Fibroblast of the conjunctiva (primary cell): ENCODE results near the gene RALA.

Experiments used
- DNase-seq: peaks from one replicate; pipeline ENCODE4 v3.0.0-alpha.2; 2010; ENCODE audit warnings: low read depth

RALA gene, protein sequence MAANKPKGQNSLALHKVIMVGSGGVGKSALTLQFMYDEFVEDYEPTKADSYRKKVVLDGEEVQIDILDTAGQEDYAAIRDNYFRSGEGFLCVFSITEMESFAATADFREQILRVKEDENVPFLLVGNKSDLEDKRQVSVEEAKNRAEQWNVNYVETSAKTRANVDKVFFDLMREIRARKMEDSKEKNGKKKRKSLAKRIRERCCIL

DNA sequence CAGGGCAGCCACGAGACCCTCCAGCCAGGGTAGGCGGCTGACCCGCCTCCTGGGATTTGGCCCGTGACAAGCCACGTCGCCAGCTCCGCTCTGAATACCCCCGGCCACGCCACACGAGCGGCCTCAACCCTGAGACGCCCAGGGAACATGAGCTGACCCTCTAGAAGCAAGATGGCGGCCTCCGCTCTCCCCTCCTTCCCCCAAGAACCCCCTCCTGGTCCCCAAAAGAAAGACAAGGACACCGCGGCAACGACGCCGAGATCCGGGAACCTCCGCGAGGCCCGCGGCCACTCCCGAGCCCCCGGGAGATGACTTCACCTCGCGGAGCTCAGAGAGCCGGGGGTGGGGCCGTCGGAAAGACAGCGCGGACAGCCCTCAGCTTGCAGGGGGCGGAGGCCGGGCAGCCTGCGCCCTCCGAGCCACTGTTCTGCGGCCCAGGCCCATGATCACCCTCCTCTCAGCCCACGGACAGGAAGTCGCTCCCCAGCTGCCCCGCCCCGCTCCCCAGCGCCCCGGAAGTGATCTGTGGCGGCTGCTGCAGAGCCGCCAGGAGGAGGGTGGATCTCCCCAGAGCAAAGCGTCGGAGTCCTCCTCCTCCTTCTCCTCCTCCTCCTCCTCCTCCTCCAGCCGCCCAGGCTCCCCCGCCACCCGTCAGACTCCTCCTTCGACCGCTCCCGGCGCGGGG is at the start of gene RALA:
Gene RALA, plus strand, starts transcription at position 526 of the 685 bp plus-strand sequence. CDS start 63,096 bp downstream, outside the sequence.
- DNase-seq: peak; percentile 94

DNA sequence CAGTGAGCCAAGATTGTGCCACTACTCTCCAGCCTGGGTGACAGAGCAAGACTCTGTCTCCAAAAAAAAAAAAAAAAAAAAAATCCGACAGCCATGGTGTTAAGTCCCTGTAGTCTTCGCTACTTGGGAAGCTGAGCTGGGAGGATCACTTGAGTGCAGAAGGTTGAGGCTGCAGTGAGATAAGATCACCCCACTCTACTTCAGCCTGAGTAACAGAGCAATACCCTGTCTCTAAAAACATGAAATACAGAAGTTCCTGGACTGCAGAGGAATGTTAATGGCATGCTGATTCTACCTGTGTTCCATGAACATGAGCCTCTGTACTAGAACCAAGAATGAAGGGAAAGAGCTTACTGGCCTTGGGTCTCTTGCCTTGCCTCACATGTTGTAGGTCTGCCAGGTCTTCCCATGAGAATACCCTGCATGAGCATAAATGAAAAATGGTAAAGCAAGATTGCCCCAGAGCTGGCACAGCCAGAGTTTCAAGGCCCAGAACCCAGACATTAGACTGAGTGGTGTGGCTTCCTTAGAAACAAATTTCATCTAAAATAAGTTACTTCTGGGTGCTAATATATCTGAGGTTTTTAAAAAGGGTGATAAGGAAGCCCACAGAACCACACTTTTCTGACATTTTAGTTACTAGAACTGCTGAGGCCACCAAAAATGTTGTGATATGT is 48.6 kb upstream of the RALA start:
- no peak for DNase-seq

DNA sequence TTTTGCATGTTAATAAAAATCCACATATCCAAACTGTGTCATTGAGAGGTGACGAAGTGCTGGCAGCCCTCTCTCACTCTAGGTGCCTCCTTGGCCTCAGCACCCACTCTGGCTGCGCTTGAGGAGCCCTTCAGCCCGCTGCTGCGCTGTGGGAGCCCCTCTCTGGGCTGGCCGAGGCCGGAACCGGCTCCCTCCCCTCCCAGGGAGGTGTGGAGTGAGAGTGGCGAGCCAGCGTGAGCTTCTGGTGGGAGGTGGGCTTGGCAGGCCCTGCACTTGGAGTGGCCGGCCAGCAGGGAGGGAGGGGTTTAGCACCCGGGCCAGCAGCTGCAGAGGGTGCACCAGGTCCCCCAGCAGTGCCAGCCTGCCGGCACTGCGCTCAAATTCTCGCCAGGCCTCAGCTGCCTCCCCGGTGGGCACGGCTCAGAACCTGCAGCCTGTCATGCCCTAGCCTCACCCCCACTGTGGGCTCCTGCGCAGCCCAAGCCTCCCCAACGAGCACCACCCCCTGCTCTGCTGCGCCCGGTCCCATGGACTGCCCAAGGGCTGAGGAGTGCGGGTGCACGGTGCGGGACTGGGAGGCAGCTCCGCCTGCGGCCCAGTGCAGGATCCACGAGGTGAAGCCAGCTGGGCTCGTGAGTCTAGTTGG is 46.0 kb upstream of the RALA start:
- DNase-seq: no peak

DNA sequence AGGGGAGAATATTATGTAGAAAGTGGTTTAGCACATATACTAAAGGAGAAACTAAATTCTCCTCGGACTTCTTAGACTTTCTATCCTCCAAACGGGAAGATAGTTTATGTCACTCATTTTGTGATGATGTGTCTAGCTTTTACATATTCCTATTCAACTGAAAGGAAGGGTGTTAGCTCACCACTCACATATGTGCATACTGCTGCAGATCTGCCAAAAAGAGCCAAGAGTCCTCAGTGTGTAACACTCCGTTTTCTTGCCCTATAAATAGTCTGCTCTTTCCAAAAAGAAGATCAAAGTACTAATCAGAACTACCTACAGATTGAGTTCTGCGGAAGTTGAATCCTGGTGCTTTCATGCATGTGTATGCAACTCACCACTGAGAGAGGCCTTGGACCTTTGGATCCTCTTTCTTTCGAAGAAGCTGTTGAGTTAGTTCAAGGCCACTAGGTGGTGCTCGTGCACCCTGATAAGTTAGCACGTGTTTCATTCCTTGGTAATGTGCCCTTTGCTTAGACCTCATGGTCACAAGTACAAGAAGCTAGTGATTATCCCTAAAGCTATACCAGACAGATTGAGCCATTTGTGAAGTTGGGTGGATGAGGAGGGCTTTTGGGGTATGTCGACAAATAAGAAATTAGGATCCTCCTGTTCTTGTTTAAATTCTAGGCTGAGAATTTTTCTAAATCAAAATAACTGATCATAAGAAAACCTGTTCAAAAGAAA is 43.1 kb upstream of the RALA start:
- peak; percentile 97 for DNase-seq

DNA sequence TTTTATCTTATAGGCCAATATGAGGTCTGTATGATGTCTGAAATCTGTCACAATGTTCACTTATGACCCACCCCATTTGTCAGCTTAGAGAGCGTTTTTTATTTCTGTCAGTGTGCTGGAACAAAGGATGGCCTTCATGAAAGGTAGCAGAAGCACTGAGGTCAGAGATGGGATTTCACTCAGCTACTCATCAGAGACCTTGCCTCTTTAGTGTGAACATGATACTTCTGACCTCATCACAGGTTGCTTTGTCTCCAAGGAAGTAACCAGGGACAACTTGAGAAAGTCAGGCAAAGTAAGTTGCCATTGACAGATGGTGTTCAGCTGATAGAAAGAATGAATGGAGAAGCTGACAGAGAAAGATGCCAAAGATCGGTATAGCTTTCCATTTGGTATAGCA is 40.8 kb upstream of the RALA start:
- no peak for DNase-seq

DNA sequence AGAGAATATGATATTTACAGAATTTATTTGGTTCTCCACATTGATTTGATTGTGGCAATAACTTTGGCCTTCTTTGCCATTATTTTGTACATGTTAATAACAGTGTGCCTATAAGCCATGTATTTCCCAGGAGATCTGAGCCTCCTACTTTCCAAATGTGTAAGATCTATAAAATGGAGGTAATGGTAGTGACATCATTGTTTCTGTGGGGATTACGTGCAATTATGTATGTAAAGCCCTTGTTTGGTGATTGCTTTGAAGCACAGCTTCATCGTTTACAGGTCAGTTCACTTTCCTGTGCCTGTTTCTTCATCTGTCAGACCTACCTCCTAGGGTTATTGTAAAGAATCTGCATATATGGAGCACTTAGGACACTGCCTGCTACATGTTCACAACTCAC is 39.8 kb upstream of the RALA start:
- no peak for DNase-seq

DNA sequence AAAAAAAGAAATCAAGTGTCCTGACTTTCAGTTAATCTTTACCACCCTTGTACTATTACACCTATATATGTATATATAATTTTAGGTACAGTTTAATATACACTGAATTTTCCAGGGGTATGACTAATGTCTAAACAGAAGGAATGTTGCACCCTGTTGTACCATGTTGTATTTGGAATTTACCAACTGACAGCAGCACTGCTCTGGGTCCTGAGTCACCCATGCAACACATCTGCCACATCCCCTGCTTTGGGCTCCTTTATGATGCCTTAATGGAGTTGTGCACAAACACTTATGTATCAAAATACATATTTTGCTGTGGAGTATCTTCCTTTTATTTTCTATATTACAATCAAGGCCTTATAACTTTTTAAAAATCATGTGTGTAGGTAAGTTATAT is 36.0 kb upstream of the RALA start:
- no peak for DNase-seq

DNA sequence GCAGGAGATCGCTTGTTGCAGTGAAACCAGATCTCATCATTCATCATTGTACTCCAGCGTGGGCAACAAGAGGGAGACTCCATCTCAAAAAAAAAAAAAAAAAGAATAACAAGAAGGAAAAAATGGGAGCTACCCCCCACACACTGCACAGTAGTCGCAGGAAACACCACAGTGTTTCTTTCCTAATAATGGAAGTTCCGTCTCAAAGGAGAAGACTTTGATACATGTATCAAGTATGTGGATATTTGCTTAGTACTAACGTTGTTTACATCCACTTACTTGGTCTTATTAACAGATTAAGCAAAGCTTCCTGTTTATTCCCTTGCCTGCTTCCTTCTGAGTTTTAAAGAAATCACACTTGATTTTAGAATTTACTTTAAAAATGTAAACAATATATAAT is 35.0 kb upstream of the RALA start:
- no peak for DNase-seq

DNA sequence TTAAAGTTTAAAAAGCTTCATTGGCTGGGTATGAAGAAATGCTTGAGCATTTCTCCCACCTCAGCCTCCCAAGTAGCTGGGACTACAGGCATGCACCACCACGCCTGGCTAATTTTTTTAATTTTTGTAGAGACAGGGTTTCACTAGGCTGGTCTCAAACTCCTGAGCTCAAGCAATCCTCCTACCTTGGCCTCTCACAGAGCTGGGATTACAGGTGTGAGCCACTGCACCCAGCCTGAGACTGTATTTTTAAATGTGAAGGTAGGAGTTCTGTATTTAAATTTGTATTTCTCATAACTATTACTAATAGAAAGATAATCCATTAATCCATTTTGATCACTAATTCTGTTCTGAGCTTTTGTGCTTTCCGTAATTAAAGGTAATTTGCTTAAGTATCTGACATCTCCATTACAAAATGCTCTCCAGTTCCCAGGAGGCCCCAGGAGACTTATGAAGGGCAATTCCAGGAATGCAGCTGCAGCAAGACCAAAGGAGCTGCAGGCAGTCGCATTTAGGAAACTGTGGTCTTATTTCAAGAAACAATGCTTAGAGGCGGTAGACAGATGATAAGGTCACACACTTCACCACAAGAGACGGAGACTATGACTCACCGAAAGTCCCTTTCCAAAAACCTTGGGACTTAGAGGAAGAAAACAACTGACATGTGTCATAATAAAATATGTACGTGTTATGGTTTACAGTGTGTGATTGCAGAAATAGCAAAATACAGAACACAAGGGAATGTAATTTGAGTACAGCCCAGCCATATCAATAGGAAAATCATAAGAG is 33.9 kb upstream of the RALA start:
- peak; percentile 38 for DNase-seq

DNA sequence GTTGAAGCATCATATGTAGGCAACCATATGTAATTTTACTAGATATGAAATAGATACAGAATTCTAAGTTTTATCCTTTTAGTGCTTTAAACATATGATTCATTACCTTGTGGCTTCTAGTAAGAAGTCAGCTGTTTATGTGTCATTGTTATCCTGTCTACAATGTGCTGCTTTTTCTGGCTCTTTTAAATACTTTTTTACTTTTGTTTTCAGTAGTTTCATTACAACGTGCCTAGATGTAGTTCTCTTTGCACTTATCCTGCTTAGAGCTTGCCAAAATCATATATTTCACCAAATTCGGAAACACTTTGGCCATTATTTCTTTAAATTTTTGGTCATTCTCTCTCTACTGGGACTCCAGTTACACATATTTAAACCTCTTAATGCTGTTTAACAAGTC is 30.8 kb upstream of the RALA start:
- no peak for DNase-seq

DNA sequence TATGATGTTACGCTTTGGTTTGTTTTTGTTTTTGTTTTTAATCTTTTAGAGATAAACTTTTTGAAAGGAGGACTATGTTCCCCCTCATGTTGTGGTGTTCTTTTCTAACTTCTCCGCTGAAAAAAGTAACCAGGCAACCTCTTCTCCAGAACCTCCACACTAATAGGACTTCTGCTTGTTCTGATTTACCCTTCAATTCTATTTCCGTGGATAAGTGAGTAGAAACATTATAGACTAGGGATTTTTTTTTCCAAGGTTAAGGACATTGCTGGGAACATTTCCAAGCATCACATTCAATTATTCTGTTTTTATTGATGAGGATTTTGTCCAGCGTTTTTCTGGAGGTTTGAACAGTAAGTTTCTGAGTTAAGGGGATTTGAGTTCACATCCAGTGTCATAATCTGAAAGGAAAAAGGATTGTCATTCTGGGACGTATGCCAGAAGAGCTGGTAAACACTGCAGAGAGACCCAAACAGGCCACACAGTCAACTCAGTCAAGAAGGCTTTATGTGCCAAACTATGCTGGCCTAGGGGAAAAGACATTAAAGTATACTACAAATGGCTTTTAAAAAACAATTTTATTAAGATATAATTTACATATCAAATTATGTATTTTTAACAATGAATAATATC is 28.3 kb upstream of the RALA start:
- DNase-seq: no peak

DNA sequence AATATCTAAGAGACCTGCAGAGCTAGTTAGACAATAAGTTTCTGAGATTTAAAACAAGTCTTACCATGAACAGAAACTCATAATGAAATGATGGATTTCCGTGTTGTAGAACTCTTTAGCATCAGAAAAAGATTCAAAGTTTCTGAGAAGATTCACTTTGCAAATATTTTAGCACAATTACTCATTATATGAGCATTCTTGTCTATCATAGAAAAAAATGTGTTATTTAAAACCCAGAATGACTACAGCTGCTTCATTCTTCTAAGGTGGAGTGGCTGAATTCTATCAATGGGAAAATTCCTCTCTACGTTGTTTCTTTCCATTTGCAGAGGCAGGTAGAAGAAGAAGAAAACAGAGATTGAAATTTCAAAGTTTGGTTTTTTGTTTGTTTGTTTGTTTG is 21.0 kb upstream of the RALA start:
- DNase-seq: no peak

DNA sequence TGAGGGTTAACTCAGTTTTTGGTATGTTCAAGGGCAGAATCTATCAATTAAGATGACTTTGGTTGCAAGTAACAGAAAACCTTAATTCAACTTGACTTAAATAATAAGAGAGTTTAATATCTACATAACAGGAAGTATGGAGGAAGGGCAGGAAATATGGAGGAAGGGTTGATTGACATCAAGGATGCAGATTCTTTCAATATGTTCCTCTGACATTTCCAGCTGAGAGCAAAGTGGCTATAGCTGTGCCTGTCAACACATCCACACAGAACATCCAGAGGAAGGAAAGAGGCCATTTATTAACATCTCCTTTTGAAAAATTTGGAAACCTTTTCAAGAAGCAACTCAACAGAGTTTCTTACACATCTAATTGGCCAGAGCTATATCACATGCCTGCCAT is 19.4 kb upstream of the RALA start:
- DNase-seq: no peak

DNA sequence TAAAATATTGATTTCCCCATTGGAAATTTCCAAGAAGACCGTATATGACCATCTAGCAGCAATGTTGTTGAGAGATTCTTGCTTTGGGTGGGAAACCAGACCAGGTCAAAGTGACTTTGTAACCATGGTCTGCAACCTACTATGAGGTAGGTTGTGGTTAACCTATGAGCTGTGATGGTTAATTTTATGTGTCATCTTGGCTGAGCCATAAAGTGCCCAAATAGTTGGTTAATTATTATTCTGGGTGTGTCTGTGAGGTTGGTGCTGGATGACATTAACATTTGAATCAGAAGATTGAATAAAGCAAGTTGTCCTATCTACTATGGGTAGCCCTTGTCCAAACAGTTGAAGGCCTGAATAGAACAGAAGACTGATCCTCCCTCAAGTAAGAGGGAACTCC is 18.3 kb upstream of the RALA start:
- no peak for DNase-seq

DNA sequence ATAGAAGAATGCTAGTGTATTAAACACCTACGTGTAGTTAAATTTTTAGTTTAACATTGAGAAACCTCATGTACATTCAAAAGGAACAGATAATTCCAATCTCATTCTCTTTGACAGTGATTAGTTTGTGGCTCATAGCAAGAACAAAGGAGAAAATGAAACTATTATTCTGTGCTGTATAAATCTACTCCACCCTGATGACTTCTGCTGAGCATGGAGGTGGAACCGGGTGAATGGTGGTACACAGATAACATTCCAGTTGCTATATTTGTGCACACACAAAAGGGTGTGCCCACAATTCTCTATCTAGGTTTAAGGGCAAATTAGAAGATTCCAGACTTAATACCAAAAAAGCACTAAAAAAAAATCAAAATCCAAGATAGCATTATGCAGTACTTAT is 17.0 kb upstream of the RALA start:
- no peak for DNase-seq

DNA sequence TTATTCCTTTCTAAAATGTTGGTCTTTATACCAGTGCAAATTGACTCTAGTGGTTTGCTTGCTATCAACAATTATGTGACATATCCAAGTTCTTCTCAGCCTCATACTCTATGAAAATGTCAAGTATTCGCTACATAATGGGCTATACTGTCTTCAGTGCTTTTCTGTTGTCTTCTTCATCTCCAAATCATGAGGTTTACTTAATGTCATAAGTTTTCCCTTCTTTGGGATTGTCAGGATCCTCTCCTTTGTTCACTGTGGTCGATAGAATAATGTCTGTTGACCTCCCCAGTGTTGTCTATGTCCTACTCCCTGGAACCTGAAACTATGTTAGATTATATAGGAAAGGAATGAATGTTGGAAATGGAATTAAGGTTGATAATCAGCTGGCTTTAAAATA is 16.4 kb upstream of the RALA start:
- no peak for DNase-seq

DNA sequence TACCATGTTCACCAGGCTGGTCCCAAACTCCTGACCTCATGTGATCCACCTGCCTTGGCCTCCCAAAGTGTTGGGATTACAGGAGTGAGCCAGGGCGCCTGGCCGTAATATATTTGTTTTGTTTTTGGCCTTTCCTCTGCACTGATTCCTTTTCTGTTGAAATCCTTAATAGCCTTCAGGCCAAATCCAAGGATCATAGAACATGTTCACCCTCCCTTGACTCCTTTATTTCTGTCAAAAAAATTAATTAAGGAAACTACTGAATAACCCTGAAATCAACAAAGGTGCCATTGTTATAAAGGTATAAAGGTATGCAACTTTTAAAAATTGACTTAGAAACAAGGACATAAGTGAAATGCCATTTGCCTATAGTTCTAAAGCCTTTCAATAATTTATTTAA is 15.5 kb upstream of the RALA start:
- no peak for DNase-seq

DNA sequence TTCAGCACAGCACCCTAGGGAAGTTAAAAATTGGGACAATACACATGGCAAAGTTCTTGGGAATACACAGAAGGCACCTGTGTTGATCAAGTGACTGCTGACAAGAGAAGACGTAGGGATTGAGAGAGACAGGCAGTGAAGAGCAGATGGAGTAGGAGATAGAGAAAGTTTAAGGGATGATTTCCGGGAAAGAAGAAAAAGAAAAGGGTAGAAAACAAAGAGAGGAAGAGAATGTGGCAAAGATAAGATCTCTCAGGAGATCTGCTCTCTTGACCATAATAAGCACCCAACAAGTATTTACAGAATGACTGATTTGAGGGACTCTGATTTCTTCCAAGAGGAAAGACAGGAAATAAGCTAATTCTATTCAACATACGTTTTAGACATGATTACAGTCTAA is 15.1 kb upstream of the RALA start:
- DNase-seq: no peak

DNA sequence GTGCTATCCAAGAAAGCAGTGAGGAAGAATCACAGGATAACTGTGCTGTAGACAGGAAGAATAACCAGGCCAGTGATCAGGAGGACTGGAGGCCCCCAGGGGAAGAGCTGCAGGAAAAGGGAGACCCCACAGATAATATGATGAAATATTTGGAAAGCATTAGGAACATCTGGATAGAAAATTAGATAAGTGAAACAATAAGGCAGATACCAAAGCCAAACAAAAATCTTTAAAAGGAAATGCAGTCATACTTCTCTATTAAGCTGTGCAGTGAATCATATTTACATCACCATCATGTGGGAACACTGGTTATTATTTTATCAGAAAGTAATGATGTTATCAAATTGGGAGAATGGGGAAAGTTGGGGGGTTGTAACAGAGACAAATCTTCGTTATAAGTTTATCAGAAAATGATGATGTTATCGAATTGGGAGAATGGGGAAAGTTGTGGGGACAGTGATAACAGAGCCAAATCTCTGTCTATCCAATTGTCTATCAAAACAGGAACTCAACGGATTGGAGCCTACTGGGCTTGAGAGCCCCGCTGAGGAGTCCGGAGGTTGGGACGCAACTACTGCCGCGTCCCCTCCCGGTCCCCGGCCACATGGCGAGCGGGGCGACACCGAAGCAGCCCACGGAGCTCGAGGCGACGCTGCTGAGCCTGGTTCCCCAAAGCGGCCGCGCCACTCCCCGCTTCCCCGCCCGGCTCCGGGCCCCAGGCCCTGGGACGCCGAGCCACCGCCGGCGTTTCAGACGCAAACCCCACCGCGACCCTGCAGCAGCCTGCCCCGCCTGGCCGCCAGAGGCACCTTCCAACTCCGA is 14.0 kb upstream of the RALA start:
- DNase-seq: peak; percentile 64

DNA sequence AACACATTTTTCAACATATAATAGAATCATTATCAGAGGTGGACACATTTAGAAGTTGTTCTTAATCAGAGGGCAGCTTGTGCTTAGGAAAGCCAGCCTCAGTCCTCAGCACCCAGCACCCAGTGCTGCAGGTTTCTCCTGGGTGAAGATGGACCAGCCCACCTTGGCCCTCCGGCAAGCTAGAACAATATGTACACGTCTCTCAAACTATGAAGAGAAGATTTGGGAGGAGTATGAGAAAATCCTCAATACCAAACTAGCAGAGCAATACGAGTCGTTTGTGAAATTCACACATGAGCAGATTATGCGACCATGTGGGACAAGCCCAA is 13.5 kb upstream of the RALA start:
- DNase-seq: no peak
